Thyroid gland (tissue), 4 donors: ENCODE measurements around the gene LACTB. TPM values are rescaled to one million over a fixed set of nuclear protein-coding genes. Genes with fewer than 3 reads are reported as not detected.

Source experiments
- DNase-seq, 2 donors: peaks; one replicate each; pipeline ENCODE4 v3.0.0-alpha.2; 2019
- H3K27ac ChIP-seq, 3 donors: fragments of 200-600 bp; sonication (generic); 1 replicate in 2 of 3; 2 replicates in 1 of 3; pipeline ENCODE4 v1.5.1; 2016 to 2019; ENCODE audit warnings: mild to moderate bottlenecking in 1 of 3, moderate library complexity in 1 of 3
- H3K27me3 ChIP-seq: fragments of 200-600 bp; sonication (generic); one replicate; pipeline ENCODE4 v1.5.1; 2019
- H3K36me3 ChIP-seq, 2 donors: fragments of 200-600 bp; sonication (generic); one replicate each; pipeline ENCODE4 v1.5.1; 2016 to 2019
- H3K4me1 ChIP-seq, 2 donors: fragments of 200-600 bp; sonication (generic); one replicate each; pipeline ENCODE4 v1.5.1; 2017 to 2019
- H3K4me3 ChIP-seq, 3 donors: fragments of 200-600 bp; sonication (generic); replicated peaks in 1 of 3; 1 replicate in 2 of 3; 2 replicates in 1 of 3; pipeline ENCODE4 v1.5.1; 2016; ENCODE audit warnings: mild to moderate bottlenecking in 1 of 3
- H3K9me3 ChIP-seq: fragments of 200-600 bp; sonication (generic); one replicate; pipeline ENCODE4 v1.5.1; 2017
- CTCF ChIP-seq, 6 experiments: fragments of 200-600 bp in 3 of 6; fragments of 450-650 bp in 3 of 6; sonication (generic) in 3 of 6; IDR thresholded peaks; one replicate each; pipeline ENCODE4 v1.5.1; 2016 to 2019; ENCODE audit warnings: antibody characterized with exemption in 6 of 6, mild to moderate bottlenecking in 2 of 6, inconsistent platforms in 1 of 6, moderate library complexity in 1 of 6
- POLR2A ChIP-seq, 2 donors: fragments of 450-650 bp; IDR thresholded peaks; one replicate each; pipeline ENCODE4 v1.6.1; 2017; ENCODE audit warnings: antibody characterized with exemption in 2 of 2, mild to moderate bottlenecking in 2 of 2, moderate library complexity in 1 of 2
- WGBS, 2 donors: methylation state at CpG; one replicate each; pipeline ENCODE4 v1.1.5; 2017; 5-methylcytosine and 5-hydroxymethylcytosine counted together
- intact Hi-C: fragments of 100-400 bp; cut with DNase I; formaldehyde crosslinking; loops from one replicate; pipeline ENCODE4 v1.15.1; 2023
- total RNA-seq, 4 donors: library from RNA; depleted of rRNA; stranded (reverse); fragments of >200 nt; gene quantifications; one replicate each; pipeline ENCODE4 v1.2.3, GENCODE V29; 2016

Gene LACTB
- total RNA-seq, 4 donors from 2014 or later = 8.9 to 25.9 (median 12.1) TPM

DNA sequence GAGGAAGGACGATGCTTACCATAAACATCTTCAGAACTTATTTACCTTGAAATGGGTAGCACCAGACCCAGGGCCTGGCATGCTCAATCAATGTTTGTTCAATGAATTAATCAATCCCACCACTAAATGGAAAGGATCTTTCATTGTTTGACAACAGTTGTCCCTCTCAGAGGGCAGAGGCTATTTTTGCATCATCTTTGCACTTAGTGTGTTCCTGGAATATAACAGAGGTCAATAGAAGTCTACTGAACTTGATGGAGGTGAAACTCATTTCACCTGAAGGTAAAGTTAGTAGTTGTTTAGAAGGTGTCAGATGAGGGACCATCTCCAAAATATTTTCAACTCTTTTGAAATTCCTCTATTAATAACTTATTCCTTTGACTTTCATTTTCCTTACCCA lies 36.9 kb upstream of the LACTB start:
- intact Hi-C loops = no loop called here

DNA sequence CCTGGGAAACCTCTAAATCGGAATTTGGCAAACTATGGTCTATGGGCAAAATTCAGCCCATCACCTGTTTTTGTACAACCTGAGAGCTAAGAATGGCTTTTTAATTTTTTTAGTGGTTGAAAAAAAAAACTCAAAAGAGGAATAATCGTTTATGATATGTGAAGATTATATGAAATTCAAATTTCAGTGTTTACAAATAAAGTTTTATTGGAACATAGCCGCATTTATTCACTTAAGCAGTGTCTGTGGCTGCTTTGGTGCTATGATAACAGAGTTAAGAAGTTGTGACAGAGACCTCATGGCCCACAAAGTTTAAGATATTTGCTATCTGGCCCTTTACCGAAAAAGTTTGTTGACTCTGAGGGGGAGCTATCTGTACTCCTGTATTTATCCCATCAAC lies 36.4 kb upstream of the LACTB start:
- no peak for DNase-seq
- no peaks in the 10 kb centered on the region for H3K36me3 ChIP-seq
- no peak overlapping the region for H3K4me3 ChIP-seq
- no peak for TF ChIP-seq CTCF (IDR thresholded peaks at IDR 0.05)
- no peaks in the 10 kb centered on the region for H3K9me3 ChIP-seq
- WGBS, 2 donors = 89 to 96% methylated on average over 4 of the region's 4 CpGs
- no peaks in the 10 kb centered on the region for H3K27me3 ChIP-seq
- intact Hi-C loops = no loop called here
- H3K27ac ChIP-seq = no peak overlapping the region
- peaks cover 21 to 26% of the 10 kb centered on the region in 2 donors for H3K4me1 ChIP-seq

More for the DNA sequence above, 36.9 kb upstream of the LACTB start:
- WGBS, 2 donors = 89 to 100% methylated on average over 1 of the region's 1 CpG
- TF ChIP-seq CTCF (IDR thresholded peaks at IDR 0.05) = no peak
- no peak for TF ChIP-seq POLR2A (IDR thresholded peaks at IDR 0.05)
- no peak overlapping the region for H3K4me3 ChIP-seq
- H3K27me3 ChIP-seq = no peaks in the 10 kb centered on the region
- no peak for DNase-seq
- H3K27ac ChIP-seq = no peak overlapping the region
- no peaks in the 10 kb centered on the region for H3K9me3 ChIP-seq
- peaks cover 17 to 21% of the 10 kb centered on the region in 2 donors for H3K4me1 ChIP-seq
- no peaks in the 10 kb centered on the region for H3K36me3 ChIP-seq

DNA sequence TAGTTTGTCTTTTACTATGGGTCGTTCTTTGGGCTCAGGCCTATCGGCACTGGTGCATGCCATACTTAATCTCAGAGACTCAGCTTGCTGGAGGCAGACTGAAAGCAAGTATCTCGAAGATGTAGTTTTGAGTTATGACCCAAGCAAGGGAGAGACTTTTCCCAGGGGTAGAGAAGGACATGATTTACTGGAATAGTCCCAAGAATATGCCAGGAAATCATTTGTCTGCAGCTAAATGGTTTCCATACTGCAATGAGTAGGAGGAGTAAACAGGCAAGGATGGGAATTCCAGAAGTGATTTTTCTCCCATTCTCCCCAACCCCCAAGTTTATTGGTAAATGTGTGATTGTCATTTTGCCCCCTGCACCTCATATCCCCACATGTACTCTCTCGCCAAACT lies 35.4 kb upstream of the LACTB start:
- no peak for TF ChIP-seq CTCF (IDR thresholded peaks at IDR 0.05)
- no peak for TF ChIP-seq POLR2A (IDR thresholded peaks at IDR 0.05)
- WGBS, 2 donors = 84 to 85% methylated on average over 4 of the region's 4 CpGs
- Histone ChIP-seq H3K9me3 (no peaks in the 10 kb centered on the region), H3K27ac (no peak overlapping the region), H3K27me3 (no peaks in the 10 kb centered on the region), H3K4me3 (no peak overlapping the region), H3K36me3 (no peaks in the 10 kb centered on the region), H3K4me1 (peaks cover 28 to 31% of the 10 kb centered on the region in 2 donors)
- DNase-seq = no peak
- intact Hi-C loops = no loop called here

- DNase-seq = no peak
- Histone ChIP-seq H3K36me3 (no peaks in the 10 kb centered on the region), H3K4me1 (peaks cover 28 to 31% of the 10 kb centered on the region in 2 donors), H3K4me3 (no peak overlapping the region), H3K27me3 (no peaks in the 10 kb centered on the region), H3K27ac (no peak overlapping the region), H3K9me3 (no peaks in the 10 kb centered on the region)
- TF ChIP-seq CTCF (IDR thresholded peaks at IDR 0.05) = no peak
- no peak for TF ChIP-seq POLR2A (IDR thresholded peaks at IDR 0.05)
- intact Hi-C loops = no loop called here
- 60 to 75% methylated on average over 5 of the region's 5 CpGs for WGBS, 2 donors
Measured at GRCh38 chr15:63086947-63087346, 34.7 kb upstream of the LACTB start.

GRCh38 chr15:63088533-63089245 lies 33.0 kb upstream of the LACTB start:
- intact Hi-C loops = no loop called here
- TF ChIP-seq POLR2A (IDR thresholded peaks at IDR 0.05) (no peak), CTCF (IDR thresholded peaks at IDR 0.05) (no peak)
- peak overlapping the region; percentile 39 to 93 (median 61) for H3K27ac ChIP-seq
- H3K4me1 ChIP-seq = peaks cover 28 to 31% of the 10 kb centered on the region in 2 donors
- no peaks in the 10 kb centered on the region for H3K36me3 ChIP-seq
- peak; percentile 91 for DNase-seq
- no peaks in the 10 kb centered on the region for H3K27me3 ChIP-seq
- no peak overlapping the region for H3K4me3 ChIP-seq
- no peaks in the 10 kb centered on the region for H3K9me3 ChIP-seq
- WGBS, 2 donors = 27 to 30% methylated on average over 6 of the region's 6 CpGs
